ENCODE measurements around the gene CKB.

CKB gene

GRCh38 chr14:103537175-103537990, 14.8 kb upstream of the CKB start:
- DNase-seq = no peak

- DNase-seq = no peak
Observed at GRCh38 chr14:103536693-103537092, 14.1 kb upstream of the CKB start.

GRCh38 chr14:103535891-103536565, 13.4 kb upstream of the CKB start:
- no peak for DNase-seq

GRCh38 chr14:103535081-103535890, 12.7 kb upstream of the CKB start:
- no peak for DNase-seq

- no peak for DNase-seq
Observed at GRCh38 chr14:103534576-103535061, 12.0 kb upstream of the CKB start.

GRCh38 chr14:103533999-103534575, 11.5 kb upstream of the CKB start:
- no peak for DNase-seq

- no peak for DNase-seq
Observed at GRCh38 chr14:103533137-103533998, 10.7 kb upstream of the CKB start.

GRCh38 chr14:103532216-103533136, 9.8 kb upstream of the CKB start:
- no peak for DNase-seq

- no peak for DNase-seq
Observed at GRCh38 chr14:103531421-103532215, 9.0 kb upstream of the CKB start.

- no peak for DNase-seq
Observed at GRCh38 chr14:103530831-103531230, 8.2 kb upstream of the CKB start.

GRCh38 chr14:103530390-103530789, 7.8 kb upstream of the CKB start:
- no peak for DNase-seq

- DNase-seq = no peak
Observed at GRCh38 chr14:103529383-103530365, 7.0 kb upstream of the CKB start.

GRCh38 chr14:103528587-103529382, 6.2 kb upstream of the CKB start, which contains the start of gene TRMT61A:
TSS of gene TRMT61A (plus strand) at chr14:103529196. CDS start at chr14:103529979, 783 bp downstream.
- peak; percentile 69 for DNase-seq

- no peak for DNase-seq
Observed at GRCh38 chr14:103528146-103528586, 5.5 kb upstream of the CKB start.

- DNase-seq = no peak
Observed at GRCh38 chr14:103527408-103528145, 4.9 kb upstream of the CKB start.

- no peak for DNase-seq
Observed at GRCh38 chr14:103526914-103527248, 4.3 kb upstream of the CKB start.
